Lower leg skin (tissue), 4 donors: ENCODE results near the gene KRTAP10-1. TPM values are rescaled to one million over a fixed set of nuclear protein-coding genes. Genes with fewer than 3 reads are reported as not detected.
A peak's percentile ranks its signal among the peaks of the same experiment; 100 is the strongest.

Experiments
- DNase-seq, 2 donors: peaks; one replicate each; pipeline ENCODE4 v3.0.0-alpha.2; 2019; ENCODE audit warnings: low spot score in 2 of 2
- H3K4me3 ChIP-seq: fragments of 200-600 bp; sonication (generic); 2 replicates; pipeline ENCODE4 v1.5.1; 2017; ENCODE audit warnings: mild to moderate bottlenecking, low read depth; ENCODE audit not compliant: poor library complexity, severe bottlenecking
- CTCF ChIP-seq, 3 donors: fragments of 450-650 bp; IDR thresholded peaks; one replicate each; pipeline ENCODE4 v1.5.1; 2016; ENCODE audit warnings: antibody characterized with exemption in 3 of 3, mild to moderate bottlenecking in 3 of 3, moderate library complexity in 2 of 3
- POLR2A ChIP-seq, 2 donors: fragments of 450-650 bp; IDR thresholded peaks; one replicate each; pipeline ENCODE4 v1.6.1; 2016 to 2017; ENCODE audit warnings: antibody characterized with exemption in 2 of 2, mild to moderate bottlenecking in 1 of 2, moderate library complexity in 1 of 2
- WGBS, 2 donors: methylation state at CpG; one replicate each; pipeline ENCODE4 v1.1.5; 2018; 5-methylcytosine and 5-hydroxymethylcytosine counted together
- intact Hi-C: fragments of 100-400 bp; cut with DNase I; formaldehyde crosslinking; loops from one replicate; pipeline ENCODE4 v1.15.0; 2023; ENCODE audit warnings: low total_unique reads
- total RNA-seq, 4 donors: library from RNA; depleted of rRNA; stranded (reverse); fragments of >200 nt; gene quantifications; one replicate each; pipeline ENCODE4 v1.1.0, GENCODE V29; 2016

KRTAP10-1 gene
- 1 to 10 TPM in 1 of 4 donors, not detected in 3; 3.0 TPM for total RNA-seq

- 75 to 83% methylated on average over 20 to 21 of the region's 21 CpGs for WGBS, 2 donors
- DNase-seq, result peak; percentile 6 to 79
- TF ChIP-seq CTCF (IDR thresholded peaks at IDR 0.05), result no peak
- TF ChIP-seq POLR2A (IDR thresholded peaks at IDR 0.05), result no peak
- intact Hi-C loops, result no loop called here
- H3K4me3 ChIP-seq, result no peak within 1 kb of the TSS
Observed at GRCh38 chr21:44539991-44540666, at the start of gene KRTAP10-1. TSS of gene KRTAP10-1 (minus strand) at chr21:44540195. CDS start at chr21:44540150, 45 bp downstream.

- H3K4me3 ChIP-seq, result no peak overlapping the region
- no peak for DNase-seq
- intact Hi-C loops, result no loop called here
- WGBS, 2 donors, result 93 to 95% methylated on average over 2 of the region's 2 CpGs
- no peak for TF ChIP-seq CTCF (IDR thresholded peaks at IDR 0.05)
- no peak for TF ChIP-seq POLR2A (IDR thresholded peaks at IDR 0.05)
Observed at GRCh38 chr21:44589094-44589493, 49.1 kb upstream of the KRTAP10-1 start.

GRCh38 chr21:44585892-44586291 lies 45.9 kb upstream of the KRTAP10-1 start:
- no peak overlapping the region for H3K4me3 ChIP-seq
- intact Hi-C loops, result no loop called here
- no peak for TF ChIP-seq CTCF (IDR thresholded peaks at IDR 0.05)
- TF ChIP-seq POLR2A (IDR thresholded peaks at IDR 0.05), result no peak
- WGBS, 2 donors, result 74 to 79% methylated on average over 3 of the region's 3 CpGs
- peak in 1 of 2 donors; percentile 56 for DNase-seq

- TF ChIP-seq CTCF (IDR thresholded peaks at IDR 0.05) (no peak), POLR2A (IDR thresholded peaks at IDR 0.05) (no peak)
- 48 to 50% methylated on average over 6 of the region's 6 CpGs for WGBS, 2 donors
- DNase-seq, result no peak
- intact Hi-C loops, result no loop called here
- H3K4me3 ChIP-seq, result no peak overlapping the region
Observed at GRCh38 chr21:44583800-44584147, 43.8 kb upstream of the KRTAP10-1 start.

- 12 to 13% methylated on average over 11 of the region's 11 CpGs for WGBS, 2 donors
- intact Hi-C loops, result no loop called here
- no peak for TF ChIP-seq CTCF (IDR thresholded peaks at IDR 0.05)
- no peak for TF ChIP-seq POLR2A (IDR thresholded peaks at IDR 0.05)
- peak in 1 of 2 donors; percentile 75 for DNase-seq
- H3K4me3 ChIP-seq, result no peak overlapping the region
Observed at GRCh38 chr21:44583089-44583799, 43.2 kb upstream of the KRTAP10-1 start.
